GM23338 (cell line): Measurements from ENCODE around the gene GCN1. TPM values are rescaled to one million over a fixed set of nuclear protein-coding genes. Genes with fewer than 3 reads are reported as not detected.

Experiments
- ATAC-seq: fragments of 200-7000 bp; cut with Tn5 transposase; 3 replicates; pipeline ENCODE4 v1.9.1; 2020
- DNase-seq: peaks from one replicate; pipeline ENCODE4 v3.0.0-alpha.2; 2015; ENCODE audit warnings: low spot score
- H2AFZ ChIP-seq: fragments of 200-600 bp; sonication (generic); 2 replicates; pipeline ENCODE4 v1.8.0; 2016; ENCODE audit warnings: antibody characterized with exemption, mild to moderate bottlenecking, moderate library complexity
- H3F3A ChIP-seq: fragments of 200-600 bp; sonication (generic); replicated peaks from 2 replicates; pipeline ENCODE4 v1.8.0; 2017; ENCODE audit warnings: antibody characterized with exemption, mixed run types, low read depth
- H3K27ac ChIP-seq: fragments of 200-600 bp; sonication (generic); 2 replicates; pipeline ENCODE4 v1.6.1; 2016; ENCODE audit warnings: low read depth
- H3K27me3 ChIP-seq: fragments of 200-600 bp; sonication (generic); 2 replicates; pipeline ENCODE4 v1.8.0; 2016; ENCODE audit warnings: mild to moderate bottlenecking, mixed run types, moderate library complexity; ENCODE audit not compliant: insufficient read depth
- H3K36me3 ChIP-seq: fragments of 200-600 bp; sonication (generic); 2 replicates; pipeline ENCODE4 v1.8.0; 2016; ENCODE audit warnings: mild to moderate bottlenecking; ENCODE audit not compliant: insufficient read depth
- H3K4me1 ChIP-seq: fragments of 200-600 bp; sonication (generic); 2 replicates; pipeline ENCODE4 v1.8.0; 2016; ENCODE audit warnings: mild to moderate bottlenecking, moderate library complexity; ENCODE audit not compliant: insufficient read depth
- H3K4me2 ChIP-seq: fragments of 200-600 bp; sonication (generic); 2 replicates; pipeline ENCODE4 v1.7.1; 2017; ENCODE audit warnings: mixed run types
- H3K4me3 ChIP-seq: fragments of 200-600 bp; sonication (generic); 2 replicates; pipeline ENCODE4 v1.6.1; 2016; ENCODE audit warnings: mixed run types
- H3K79me2 ChIP-seq: fragments of 200-600 bp; sonication (generic); replicated peaks from 2 replicates; pipeline ENCODE4 v1.8.0; 2017; ENCODE audit warnings: mild to moderate bottlenecking; ENCODE audit not compliant: insufficient read depth
- H3K9me2 ChIP-seq: fragments of 200-600 bp; sonication (generic); 2 replicates; pipeline ENCODE4 v1.8.0; 2017; ENCODE audit not compliant: insufficient read depth
- H4K20me1 ChIP-seq: fragments of 200-600 bp; sonication (generic); replicated peaks from 2 replicates; pipeline ENCODE4 v1.8.0; 2017; ENCODE audit warnings: mild to moderate bottlenecking; ENCODE audit not compliant: insufficient read depth
- H3K27ac Mint-ChIP-seq: 2 replicates; pipeline ENCODE4 v1.8.0; 2020; ENCODE audit warnings: inconsistent platforms, mild to moderate bottlenecking, moderate library complexity, mixed read lengths
- H3K27me3 Mint-ChIP-seq: 3 replicates; pipeline ENCODE4 v1.8.0; 2022; ENCODE audit warnings: low read depth, mild to moderate bottlenecking, moderate library complexity, mixed read lengths, inconsistent platforms; ENCODE audit not compliant: insufficient read depth, poor library complexity
- H3K36me3 Mint-ChIP-seq: 3 replicates; pipeline ENCODE4 v1.8.0; 2021; ENCODE audit warnings: low read depth, mild to moderate bottlenecking, inconsistent platforms, moderate library complexity, mixed read lengths
- H3K4me1 Mint-ChIP-seq: 3 replicates; pipeline ENCODE4 v1.8.0; 2020; ENCODE audit warnings: mild to moderate bottlenecking, inconsistent platforms, mixed read lengths
- H3K4me3 Mint-ChIP-seq: 3 replicates; pipeline ENCODE4 v1.8.0; 2021; ENCODE audit warnings: moderate library complexity, mild to moderate bottlenecking, inconsistent platforms, mixed read lengths
- H3K9me3 Mint-ChIP-seq: 3 replicates; pipeline ENCODE4 v1.8.0; 2020; ENCODE audit warnings: moderate library complexity, mild to moderate bottlenecking, inconsistent platforms, mixed read lengths
- CREB1 ChIP-seq: fragments of 250-450 bp; sonication (Bioruptor Pico); IDR thresholded peaks from 2 replicates; pipeline ENCODE4 v1.5.0; 2020; ENCODE audit warnings: low read depth, mild to moderate bottlenecking, moderate library complexity
- CTCF ChIP-seq, 2 experiments: fragments of 200-600 bp in 1 of 2; sonication (generic) in 1 of 2; conservative IDR thresholded peaks; 2 replicates each; pipeline versions ENCODE4 v1.5.1 to v1.6.1; 2016 to 2017; ENCODE audit warnings: antibody characterized with exemption in 2 of 2, low read depth in 2 of 2, mild to moderate bottlenecking in 2 of 2, moderate library complexity in 1 of 2
- EZH2 ChIP-seq: fragments of 200-600 bp; sonication (generic); IDR thresholded peaks from one replicate; pipeline ENCODE4 v1.8.0; 2017; ENCODE audit warnings: antibody characterized with exemption, mild to moderate bottlenecking, low read depth; ENCODE audit not compliant: unreplicated experiment
- EZH2phosphoT487 ChIP-seq: fragments of 200-600 bp; sonication (generic); IDR thresholded peaks from one replicate; pipeline ENCODE4 v1.8.1; 2018; ENCODE audit warnings: antibody characterized with exemption; ENCODE audit not compliant: unreplicated experiment
- JUNB ChIP-seq: IDR thresholded peaks from one replicate; pipeline ENCODE4 v1.6.1; 2016; ENCODE audit warnings: antibody characterized with exemption; ENCODE audit not compliant: unreplicated experiment
- NANOG ChIP-seq: IDR thresholded peaks from 2 replicates; pipeline ENCODE4 v1.6.1; 2016; ENCODE audit warnings: antibody characterized with exemption, borderline replicate concordance
- POLR2AphosphoS5 ChIP-seq: IDR thresholded peaks from 2 replicates; pipeline ENCODE4 v1.6.1; 2016; ENCODE audit warnings: antibody characterized with exemption, low read depth
- REST ChIP-seq: IDR thresholded peaks from one replicate; pipeline ENCODE4 v1.6.1; 2018; ENCODE audit warnings: antibody characterized with exemption; ENCODE audit not compliant: unreplicated experiment
- STAT1 ChIP-seq: IDR thresholded peaks from one replicate; pipeline ENCODE4 v1.6.1; 2016; ENCODE audit warnings: antibody characterized with exemption; ENCODE audit not compliant: unreplicated experiment
- ZNF114 ChIP-seq: fragments of 250-450 bp; sonication (Bioruptor Pico); IDR thresholded peaks from 2 replicates; pipeline ENCODE4 v1.5.0; 2020; ENCODE audit warnings: mild to moderate bottlenecking, moderate library complexity
- ZNF331 ChIP-seq: fragments of 250-450 bp; sonication (Bioruptor Pico); IDR thresholded peaks from 2 replicates; pipeline ENCODE4 v1.5.0; 2020; ENCODE audit warnings: low read depth, mild to moderate bottlenecking, moderate library complexity
- polyA plus RNA-seq: library from polyadenylated mRNA; unstranded; fragments of >200 nt; fragmentation: Nextera tagmentation; extraction: Ambion mirVana; gene quantifications from 2 replicates; pipeline ENCODE4 v1.2.1, GENCODE V29; 2016
- total RNA-seq: library from RNA; depleted of rRNA; stranded (reverse); fragments of >200 nt; shearing (Covaris generic); gene quantifications from 2 replicates; pipeline ENCODE4 v1.2.3, GENCODE V29; 2014
- TF ChIP-seq, protein P1 (sequence below): IDR thresholded peaks from 2 replicates; pipeline ENCODE4 v1.6.1; 2016; ENCODE audit warnings: antibody characterized with exemption

Gene GCN1
- total and polyA plus RNA-seq, 2 experiments from 2014 or later, result 18.0 to 177 TPM

DNA sequence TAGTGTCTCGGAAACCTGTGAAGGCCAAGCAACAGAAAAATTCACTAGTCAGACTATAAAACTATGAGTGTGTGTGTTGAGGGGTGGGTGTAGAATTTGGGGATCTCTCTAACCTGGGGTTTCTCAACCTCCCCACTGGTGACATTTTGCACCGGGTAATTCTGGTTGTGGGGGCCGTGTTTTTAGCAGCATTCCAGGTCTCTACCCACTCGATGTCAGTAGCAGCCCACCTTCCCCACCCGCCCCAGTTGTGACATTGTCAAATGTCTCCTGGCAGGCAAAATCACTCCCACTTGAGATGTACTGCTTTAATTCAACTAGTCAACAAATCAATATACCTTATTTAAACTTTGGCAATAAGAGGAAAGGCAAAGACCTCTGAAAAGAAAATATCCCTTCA, 4.1 kb downstream of the GCN1 start (continued):
- TF ChIP-seq ZNF331 (no peak), JUNB (no peak)
- TF ChIP-seq, protein P1, sequence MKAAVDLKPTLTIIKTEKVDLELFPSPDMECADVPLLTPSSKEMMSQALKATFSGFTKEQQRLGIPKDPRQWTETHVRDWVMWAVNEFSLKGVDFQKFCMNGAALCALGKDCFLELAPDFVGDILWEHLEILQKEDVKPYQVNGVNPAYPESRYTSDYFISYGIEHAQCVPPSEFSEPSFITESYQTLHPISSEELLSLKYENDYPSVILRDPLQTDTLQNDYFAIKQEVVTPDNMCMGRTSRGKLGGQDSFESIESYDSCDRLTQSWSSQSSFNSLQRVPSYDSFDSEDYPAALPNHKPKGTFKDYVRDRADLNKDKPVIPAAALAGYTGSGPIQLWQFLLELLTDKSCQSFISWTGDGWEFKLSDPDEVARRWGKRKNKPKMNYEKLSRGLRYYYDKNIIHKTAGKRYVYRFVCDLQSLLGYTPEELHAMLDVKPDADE, result no peak

DNA sequence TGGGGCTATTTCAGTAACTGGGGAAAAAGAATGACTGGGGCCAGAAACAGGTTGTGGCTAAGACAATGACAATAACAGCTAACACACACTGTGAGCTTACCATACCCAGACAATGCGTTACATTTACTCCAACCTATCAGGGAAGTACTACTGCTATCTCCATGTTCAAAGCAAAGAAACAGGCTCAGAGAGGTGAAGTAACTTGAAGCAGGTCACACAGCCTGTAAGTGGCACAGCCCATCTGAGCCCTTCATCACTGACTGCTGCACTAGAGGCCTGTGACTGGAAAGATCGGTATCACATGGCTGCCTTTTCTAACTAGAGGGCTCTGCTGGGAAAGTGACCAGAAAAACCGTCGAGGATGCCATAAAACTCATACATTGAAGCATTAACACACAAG, 7.9 kb downstream of the GCN1 start:
- no peaks in the 10 kb centered on the region for H3K4me1 ChIP-seq
- no peaks in the 10 kb centered on the region for H3K4me1 Mint-ChIP-seq
- peaks cover 30% of the 10 kb centered on the region for H4K20me1 ChIP-seq
- H3K27ac Mint-ChIP-seq, result no peak overlapping the region
- H3K27me3 Mint-ChIP-seq, result peaks cover under 1% of the 10 kb centered on the region
- TF ChIP-seq NANOG (no peak), POLR2AphosphoS5 (no peak), ZNF331 (no peak), EZH2 (no peak), CREB1 (no peak), CTCF (conservative IDR thresholded peaks at IDR 0.05; ENCODE audit: low read depth in 2 of 2) (no peak), JUNB (no peak), ZNF114 (no peak), STAT1 (no peak)
- no peaks in the 10 kb centered on the region for H3K27me3 ChIP-seq
- peaks cover 72% of the 10 kb centered on the region for H3K79me2 ChIP-seq
- no peaks in the 10 kb centered on the region for H3K9me3 Mint-ChIP-seq
- DNase-seq, result no peak
- no peak overlapping the region for H3K4me3 Mint-ChIP-seq
- H3K4me2 ChIP-seq, result no peak overlapping the region
- H2AFZ ChIP-seq, result no peak overlapping the region
- H3K36me3 ChIP-seq, result peaks cover 53% of the 10 kb centered on the region
- H3K4me3 ChIP-seq, result no peak overlapping the region
- H3K36me3 Mint-ChIP-seq, result peaks cover 89% of the 10 kb centered on the region
- no peaks in the 10 kb centered on the region for H3K9me2 ChIP-seq
- no peak overlapping the region for H3K27ac ChIP-seq
- peaks cover 6% of the 10 kb centered on the region; the same call in 1 of the 2 replicates for H3F3A ChIP-seq
- no peak for ATAC-seq

DNA sequence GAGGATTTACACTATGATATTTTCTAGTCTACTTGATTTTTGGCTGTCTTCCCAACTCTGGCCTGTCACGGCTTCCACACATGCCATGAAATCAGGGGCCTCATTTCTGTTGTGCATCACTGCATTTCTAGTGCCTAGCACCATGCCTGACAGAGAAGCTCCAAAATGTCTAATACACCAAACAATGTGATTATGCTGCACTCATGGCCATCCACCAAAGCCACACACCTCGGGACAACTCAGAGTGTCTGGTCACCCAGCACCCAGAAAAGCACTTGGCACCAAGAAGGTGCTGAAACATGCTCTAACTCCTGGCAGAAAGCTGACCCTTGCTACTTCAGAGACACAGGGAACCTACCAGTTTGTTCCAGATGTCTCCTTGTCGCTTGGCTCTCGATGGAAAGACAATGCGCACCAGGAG, 11.3 kb downstream of the GCN1 start:
- H3K27ac Mint-ChIP-seq, result no peak overlapping the region
- Histone ChIP-seq H3K79me2 (peaks cover 58% of the 10 kb centered on the region), H3K4me1 (no peaks in the 10 kb centered on the region), H3K4me2 (no peak overlapping the region), H3K9me2 (no peaks in the 10 kb centered on the region), H2AFZ (no peak overlapping the region), H3K4me3 (no peak overlapping the region), H3K27me3 (no peaks in the 10 kb centered on the region), H3K36me3 (peaks cover 43% of the 10 kb centered on the region), H3F3A (peaks cover 6% of the 10 kb centered on the region; the same call in 1 of the 2 replicates), H4K20me1 (peaks cover 34% of the 10 kb centered on the region), H3K27ac (no peak overlapping the region)
- no peaks in the 10 kb centered on the region for H3K27me3 Mint-ChIP-seq
- H3K4me1 Mint-ChIP-seq, result no peaks in the 10 kb centered on the region
- peaks cover 90% of the 10 kb centered on the region for H3K36me3 Mint-ChIP-seq
- no peak for DNase-seq
- no peak for ATAC-seq
- no peaks in the 10 kb centered on the region for H3K9me3 Mint-ChIP-seq
- no peak overlapping the region for H3K4me3 Mint-ChIP-seq
- TF ChIP-seq POLR2AphosphoS5, result no peak
- TF ChIP-seq ZNF114, result no peak
- TF ChIP-seq EZH2, result no peak
- no peak for TF ChIP-seq CTCF (conservative IDR thresholded peaks at IDR 0.05; ENCODE audit: low read depth in 2 of 2)
- TF ChIP-seq NANOG, result no peak
- TF ChIP-seq STAT1, result no peak
- TF ChIP-seq REST, result no peak
- no peak for TF ChIP-seq CREB1
- no peak for TF ChIP-seq JUNB
- TF ChIP-seq EZH2phosphoT487, result no peak
